ENCODE results near the gene CD81. TPM values are rescaled to one million over a fixed set of nuclear protein-coding genes. Genes with fewer than 3 reads are reported as not detected.

Gene CD81
- total RNA-seq, 3 donors from 2014 or later: 311 to 770 (median 330) TPM

GRCh38 chr11:2437516-2437915 lies 60.4 kb downstream of the CD81 start:
- H3K4me3 ChIP-seq: no peak overlapping the region
- no peak for TF ChIP-seq POLR2A (IDR thresholded peaks at IDR 0.05)
- no peak for TF ChIP-seq CTCF (IDR thresholded peaks at IDR 0.05)
- no peak for TF ChIP-seq POLR2AphosphoS5 (IDR thresholded peaks at IDR 0.05)
- no peak overlapping the region for H3K27ac ChIP-seq
- H3K4me1 ChIP-seq: no peaks in the 10 kb centered on the region
- H3K36me3 ChIP-seq: no peaks in the 10 kb centered on the region
- H3K9me3 ChIP-seq: no peaks in the 10 kb centered on the region
- intact Hi-C loops (cut with DNase I; ENCODE audit: low total_unique reads): no loop called here
- H3K27me3 ChIP-seq: peaks cover 0 to 9% of the 10 kb centered on the region in 2 donors
- no peak for DNase-seq (ENCODE audit: low spot score in 2 of 2)

- peaks cover 0 to 9% of the 10 kb centered on the region in 2 donors for H3K27me3 ChIP-seq
- H3K4me1 ChIP-seq: no peaks in the 10 kb centered on the region
- no peak overlapping the region for H3K4me3 ChIP-seq
- intact Hi-C loops (cut with DNase I; ENCODE audit: low total_unique reads): no loop called here
- H3K27ac ChIP-seq: no peak overlapping the region
- no peaks in the 10 kb centered on the region for H3K36me3 ChIP-seq
- H3K9me3 ChIP-seq: no peaks in the 10 kb centered on the region
- DNase-seq (ENCODE audit: low spot score in 2 of 2): no peak
- TF ChIP-seq CTCF (IDR thresholded peaks at IDR 0.05): no peak
- TF ChIP-seq POLR2AphosphoS5 (IDR thresholded peaks at IDR 0.05): no peak
- no peak for TF ChIP-seq POLR2A (IDR thresholded peaks at IDR 0.05)
Measured at GRCh38 chr11:2439820-2440219, 62.7 kb downstream of the CD81 start.

- no peak overlapping the region for H3K27ac ChIP-seq
- H3K27me3 ChIP-seq: peaks cover 0 to 9% of the 10 kb centered on the region in 2 donors
- H3K36me3 ChIP-seq: no peaks in the 10 kb centered on the region
- intact Hi-C loops (cut with DNase I; ENCODE audit: low total_unique reads): no loop called here
- H3K4me1 ChIP-seq: no peaks in the 10 kb centered on the region
- H3K9me3 ChIP-seq: no peaks in the 10 kb centered on the region
- TF ChIP-seq POLR2AphosphoS5 (IDR thresholded peaks at IDR 0.05): no peak
- no peak for TF ChIP-seq POLR2A (IDR thresholded peaks at IDR 0.05)
- no peak for TF ChIP-seq CTCF (IDR thresholded peaks at IDR 0.05)
- H3K4me3 ChIP-seq: no peak overlapping the region
- DNase-seq (ENCODE audit: low spot score in 2 of 2): no peak
Measured at GRCh38 chr11:2440646-2441045, 63.5 kb downstream of the CD81 start.

GRCh38 chr11:2441171-2441570 lies 64.1 kb downstream of the CD81 start:
- TF ChIP-seq POLR2A (IDR thresholded peaks at IDR 0.05) (no peak), CTCF (IDR thresholded peaks at IDR 0.05) (no peak), POLR2AphosphoS5 (IDR thresholded peaks at IDR 0.05) (no peak)
- H3K4me3 ChIP-seq: no peak overlapping the region
- no peak for DNase-seq (ENCODE audit: low spot score in 2 of 2)
- intact Hi-C loops (cut with DNase I; ENCODE audit: low total_unique reads): no loop called here
- H3K36me3 ChIP-seq: no peaks in the 10 kb centered on the region
- H3K9me3 ChIP-seq: no peaks in the 10 kb centered on the region
- H3K27me3 ChIP-seq: peaks cover 0 to 7% of the 10 kb centered on the region in 2 donors
- H3K4me1 ChIP-seq: no peaks in the 10 kb centered on the region
- H3K27ac ChIP-seq: no peak overlapping the region

GRCh38 chr11:2442589-2442988 lies 65.5 kb downstream of the CD81 start:
- TF ChIP-seq CTCF (IDR thresholded peaks at IDR 0.05): no peak
- TF ChIP-seq POLR2A (IDR thresholded peaks at IDR 0.05): no peak
- no peak for TF ChIP-seq POLR2AphosphoS5 (IDR thresholded peaks at IDR 0.05)
- no peak overlapping the region for H3K27ac ChIP-seq
- no peak for DNase-seq (ENCODE audit: low spot score in 2 of 2)
- H3K4me1 ChIP-seq: no peaks in the 10 kb centered on the region
- H3K27me3 ChIP-seq: no peaks in the 10 kb centered on the region
- no peaks in the 10 kb centered on the region for H3K36me3 ChIP-seq
- no peaks in the 10 kb centered on the region for H3K9me3 ChIP-seq
- intact Hi-C loops (cut with DNase I; ENCODE audit: low total_unique reads): no loop called here
- H3K4me3 ChIP-seq: no peak overlapping the region
